Endothelial cell of umbilical vein (primary cell): Measurements from ENCODE around the gene IL17REL.

Source experiments
- CTCF ChIP-seq, 2 donors: IDR thresholded peaks; 1 replicate in 1 of 2; 2 replicates in 1 of 2; pipeline ENCODE4 v1.5.1; 2011; ENCODE audit warnings: low read length in 2 of 2, mild to moderate bottlenecking in 2 of 2, moderate library complexity in 2 of 2, control low read depth in 1 of 2, inconsistent platforms in 1 of 2, low read depth in 1 of 2; ENCODE audit not compliant: insufficient read depth in 1 of 2; ENCODE audit errors: extremely low read depth in 1 of 2
- EZH2 ChIP-seq: IDR thresholded peaks from 2 replicates; pipeline ENCODE4 v1.6.1; 2012; ENCODE audit warnings: borderline replicate concordance, low read depth, mild to moderate bottlenecking, moderate library complexity, low read length, inconsistent platforms; ENCODE audit not compliant: severe bottlenecking
- FOS ChIP-seq: IDR thresholded peaks from 2 replicates; pipeline ENCODE4 v1.6.1; 2011; ENCODE audit warnings: mild to moderate bottlenecking, low read length, moderate library complexity, borderline replicate concordance; ENCODE audit not compliant: insufficient read depth
- GATA2 ChIP-seq: IDR thresholded peaks from 2 replicates; pipeline ENCODE4 v1.7.0; 2011; ENCODE audit warnings: low read depth, mild to moderate bottlenecking, moderate library complexity, mixed read lengths, low read length; ENCODE audit not compliant: insufficient read length, insufficient read depth
- JUN ChIP-seq: IDR thresholded peaks from 2 replicates; pipeline ENCODE4 v1.6.1; 2011; ENCODE audit warnings: borderline replicate concordance, low read depth; ENCODE audit not compliant: insufficient read length, insufficient read depth
- MAX ChIP-seq: IDR thresholded peaks from 2 replicates; pipeline ENCODE4 v1.6.1; 2011; ENCODE audit not compliant: insufficient read depth, insufficient read length
- MYC ChIP-seq: IDR thresholded peaks from one replicate; pipeline ENCODE4 v1.6.1; 2011; ENCODE audit warnings: mild to moderate bottlenecking, low read depth, low read length
- POLR2A ChIP-seq: IDR thresholded peaks from 2 replicates; pipeline ENCODE4 v1.6.1; 2012; ENCODE audit warnings: low read depth, mild to moderate bottlenecking, control low read depth, low read length
- POLR2AphosphoS5 ChIP-seq: IDR thresholded peaks from 2 replicates; pipeline ENCODE4 v1.6.1; 2012; ENCODE audit warnings: low read depth, mild to moderate bottlenecking, control low read depth, low read length, moderate library complexity; ENCODE audit not compliant: insufficient read depth

GRCh38 chr22:50039669-50040443 lies 27.3 kb upstream of the IL17REL start:
- TF ChIP-seq CTCF (IDR thresholded peaks at IDR 0.05; ENCODE audit: extremely low read depth in 1 of 2, insufficient read depth in 1 of 2, low read depth in 1 of 2, low read length in 2 of 2) (no peak), JUN (no peak), POLR2A (no peak), EZH2 (no peak), FOS (no peak), POLR2AphosphoS5 (no peak), GATA2 (no peak), MAX (peak; percentile 12), MYC (no peak)
